ENCODE measurements around the gene TRPV5.

- TF ChIP-seq, protein P1, sequence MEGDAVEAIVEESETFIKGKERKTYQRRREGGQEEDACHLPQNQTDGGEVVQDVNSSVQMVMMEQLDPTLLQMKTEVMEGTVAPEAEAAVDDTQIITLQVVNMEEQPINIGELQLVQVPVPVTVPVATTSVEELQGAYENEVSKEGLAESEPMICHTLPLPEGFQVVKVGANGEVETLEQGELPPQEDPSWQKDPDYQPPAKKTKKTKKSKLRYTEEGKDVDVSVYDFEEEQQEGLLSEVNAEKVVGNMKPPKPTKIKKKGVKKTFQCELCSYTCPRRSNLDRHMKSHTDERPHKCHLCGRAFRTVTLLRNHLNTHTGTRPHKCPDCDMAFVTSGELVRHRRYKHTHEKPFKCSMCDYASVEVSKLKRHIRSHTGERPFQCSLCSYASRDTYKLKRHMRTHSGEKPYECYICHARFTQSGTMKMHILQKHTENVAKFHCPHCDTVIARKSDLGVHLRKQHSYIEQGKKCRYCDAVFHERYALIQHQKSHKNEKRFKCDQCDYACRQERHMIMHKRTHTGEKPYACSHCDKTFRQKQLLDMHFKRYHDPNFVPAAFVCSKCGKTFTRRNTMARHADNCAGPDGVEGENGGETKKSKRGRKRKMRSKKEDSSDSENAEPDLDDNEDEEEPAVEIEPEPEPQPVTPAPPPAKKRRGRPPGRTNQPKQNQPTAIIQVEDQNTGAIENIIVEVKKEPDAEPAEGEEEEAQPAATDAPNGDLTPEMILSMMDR (IDR thresholded peaks at IDR 0.05; ENCODE audit: low read depth, low read length, missing input control): no peak
- no peak for TF ChIP-seq RAD21 (IDR thresholded peaks at IDR 0.05)
- no peak for TF ChIP-seq JUND (IDR thresholded peaks at IDR 0.05)
- no peak for TF ChIP-seq HNF4A (conservative IDR thresholded peaks at IDR 0.05)
- no peak for TF ChIP-seq TAF1 (conservative IDR thresholded peaks at IDR 0.05)
- no peak for TF ChIP-seq YY1 (IDR thresholded peaks at IDR 0.05)
- TF ChIP-seq GABPA (IDR thresholded peaks at IDR 0.05 in 1 of 2, conservative IDR thresholded peaks at IDR 0.05 in 1 of 2): no peak
Measured at GRCh38 chr7:142885311-142886230, 48.0 kb downstream of the TRPV5 start, which contains the start of gene TRPV6.

Data from liver (tissue), 3 donors.